Glutamatergic neuron (in vitro differentiated cells): ENCODE measurements around the gene TMEM167B. TPM values are rescaled to one million over a fixed set of nuclear protein-coding genes. Genes with fewer than 3 reads are reported as not detected.

Experiments
- DNase-seq: peaks from one replicate; pipeline ENCODE4 v3.0.0; 2022
- H3K27ac Mint-ChIP-seq: one replicate; pipeline ENCODE4 v1.8.0; 2020; ENCODE audit warnings: mild to moderate bottlenecking, mixed read lengths, inconsistent platforms; ENCODE audit not compliant: unreplicated experiment
- H3K27me3 Mint-ChIP-seq: one replicate; pipeline ENCODE4 v1.8.0; 2020; ENCODE audit warnings: mild to moderate bottlenecking, moderate library complexity, mixed read lengths, inconsistent platforms; ENCODE audit not compliant: unreplicated experiment
- H3K36me3 Mint-ChIP-seq: one replicate; pipeline ENCODE4 v1.8.0; 2020; ENCODE audit warnings: mild to moderate bottlenecking, mixed read lengths, inconsistent platforms; ENCODE audit not compliant: unreplicated experiment
- H3K4me1 Mint-ChIP-seq: one replicate; pipeline ENCODE4 v1.8.0; 2020; ENCODE audit warnings: mild to moderate bottlenecking, low read depth, mixed read lengths, inconsistent platforms; ENCODE audit not compliant: unreplicated experiment
- H3K4me3 Mint-ChIP-seq: one replicate; pipeline ENCODE4 v1.8.0; 2020; ENCODE audit warnings: mild to moderate bottlenecking, mixed read lengths, inconsistent platforms; ENCODE audit not compliant: unreplicated experiment
- H3K9me3 Mint-ChIP-seq: one replicate; pipeline ENCODE4 v1.8.0; 2020; ENCODE audit warnings: mild to moderate bottlenecking, moderate library complexity, mixed read lengths, inconsistent platforms; ENCODE audit not compliant: unreplicated experiment
- total RNA-seq: library from RNA; stranded (reverse); fragmentation: NEBNext Ultra II Directional; extraction: Animal tissue kit (Norgen Biotek cat#: 25700); gene quantifications from one replicate; pipeline ENCODE4 v1.2.1, GENCODE V29; 2021; ENCODE audit not compliant: unreplicated experiment
- TF ChIP-seq, protein P1 (sequence below): fragments of 200-600 bp; sonication (generic); IDR thresholded peaks from one replicate; pipeline ENCODE4 v1.5.0; 2021; ENCODE audit not compliant: partially characterized antibody, unreplicated experiment

TMEM167B gene
- total RNA-seq, 1 donor from 2014 or later = 30.8 TPM

DNA sequence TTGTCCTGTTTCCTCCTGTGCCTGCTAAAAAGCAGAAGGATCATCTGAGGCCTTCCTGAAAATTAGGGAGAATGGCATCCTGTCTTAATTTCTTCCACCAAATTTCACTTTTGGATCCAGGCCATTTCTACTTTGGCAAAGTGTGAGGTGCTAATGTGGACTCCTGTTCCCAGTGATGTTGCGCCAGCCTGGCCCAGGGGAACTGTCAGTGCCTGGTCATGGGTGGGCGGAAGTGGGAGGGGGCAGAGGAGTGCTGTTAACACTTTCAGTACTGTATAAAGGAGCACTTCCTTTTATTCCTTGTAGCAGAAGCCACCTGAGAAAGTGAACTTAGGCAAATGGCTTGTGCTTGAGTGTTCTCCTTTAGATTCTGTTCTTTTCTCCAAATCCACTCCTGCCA is 43.3 kb downstream of the TMEM167B start:
- H3K27ac Mint-ChIP-seq = no peak overlapping the region
- H3K27me3 Mint-ChIP-seq = peaks cover 6% of the 10 kb centered on the region
- H3K36me3 Mint-ChIP-seq = no peaks in the 10 kb centered on the region
- TF ChIP-seq, protein P1, sequence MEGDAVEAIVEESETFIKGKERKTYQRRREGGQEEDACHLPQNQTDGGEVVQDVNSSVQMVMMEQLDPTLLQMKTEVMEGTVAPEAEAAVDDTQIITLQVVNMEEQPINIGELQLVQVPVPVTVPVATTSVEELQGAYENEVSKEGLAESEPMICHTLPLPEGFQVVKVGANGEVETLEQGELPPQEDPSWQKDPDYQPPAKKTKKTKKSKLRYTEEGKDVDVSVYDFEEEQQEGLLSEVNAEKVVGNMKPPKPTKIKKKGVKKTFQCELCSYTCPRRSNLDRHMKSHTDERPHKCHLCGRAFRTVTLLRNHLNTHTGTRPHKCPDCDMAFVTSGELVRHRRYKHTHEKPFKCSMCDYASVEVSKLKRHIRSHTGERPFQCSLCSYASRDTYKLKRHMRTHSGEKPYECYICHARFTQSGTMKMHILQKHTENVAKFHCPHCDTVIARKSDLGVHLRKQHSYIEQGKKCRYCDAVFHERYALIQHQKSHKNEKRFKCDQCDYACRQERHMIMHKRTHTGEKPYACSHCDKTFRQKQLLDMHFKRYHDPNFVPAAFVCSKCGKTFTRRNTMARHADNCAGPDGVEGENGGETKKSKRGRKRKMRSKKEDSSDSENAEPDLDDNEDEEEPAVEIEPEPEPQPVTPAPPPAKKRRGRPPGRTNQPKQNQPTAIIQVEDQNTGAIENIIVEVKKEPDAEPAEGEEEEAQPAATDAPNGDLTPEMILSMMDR = no peak
- no peak overlapping the region for H3K4me3 Mint-ChIP-seq
- no peaks in the 10 kb centered on the region for H3K4me1 Mint-ChIP-seq
- H3K9me3 Mint-ChIP-seq = peaks cover 1% of the 10 kb centered on the region
- DNase-seq = no peak

DNA sequence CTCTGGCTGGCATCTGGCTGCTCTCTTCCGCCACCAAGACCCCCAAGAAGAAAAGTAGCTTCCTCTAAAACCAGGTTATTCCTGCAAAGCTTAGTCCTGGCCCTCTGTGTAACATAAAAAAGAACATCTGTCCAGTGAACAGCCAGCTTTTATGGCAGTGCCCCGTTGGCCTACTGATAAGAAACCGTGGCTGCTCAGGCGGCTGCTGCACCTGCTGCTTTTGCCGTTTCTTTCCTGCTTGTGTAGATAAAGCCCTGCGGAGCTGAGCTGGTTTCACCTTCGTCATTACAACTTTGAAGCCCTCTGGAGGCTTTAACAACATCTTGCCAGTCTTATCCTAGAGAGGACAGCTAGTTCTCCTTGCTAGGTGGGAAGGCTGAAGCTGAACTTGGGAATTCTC is 43.9 kb downstream of the TMEM167B start:
- no peak for DNase-seq
- no peaks in the 10 kb centered on the region for H3K4me1 Mint-ChIP-seq
- H3K9me3 Mint-ChIP-seq = peaks cover 1% of the 10 kb centered on the region
- TF ChIP-seq, protein P1 = no peak
- no peak overlapping the region for H3K27ac Mint-ChIP-seq
- peaks cover 6% of the 10 kb centered on the region for H3K27me3 Mint-ChIP-seq
- H3K36me3 Mint-ChIP-seq = no peaks in the 10 kb centered on the region
- H3K4me3 Mint-ChIP-seq = no peak overlapping the region

DNA sequence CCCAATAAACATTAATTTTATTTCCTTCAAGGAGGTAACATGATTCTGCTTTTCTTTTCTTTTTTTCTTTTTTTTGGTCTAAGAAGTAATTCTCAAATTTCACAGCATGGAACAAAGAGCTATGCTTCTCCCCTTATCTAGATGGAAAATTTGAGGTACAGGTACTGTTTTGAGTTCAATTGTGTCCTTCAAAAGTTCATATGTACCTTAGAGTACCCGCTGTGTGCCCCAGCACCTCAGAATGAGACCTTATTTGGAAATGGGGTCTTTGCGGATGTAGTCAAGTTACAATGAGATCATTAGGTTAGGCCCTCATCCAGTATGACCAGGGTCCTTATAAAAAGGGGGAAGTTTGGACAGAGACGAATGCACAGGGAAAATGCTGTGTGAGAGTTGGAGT is 45.4 kb downstream of the TMEM167B start:
- no peak overlapping the region for H3K4me3 Mint-ChIP-seq
- TF ChIP-seq, protein P1 = no peak
- DNase-seq = no peak
- H3K9me3 Mint-ChIP-seq = peaks cover 1% of the 10 kb centered on the region
- H3K27ac Mint-ChIP-seq = no peak overlapping the region
- H3K4me1 Mint-ChIP-seq = no peaks in the 10 kb centered on the region
- peaks cover 4% of the 10 kb centered on the region for H3K27me3 Mint-ChIP-seq
- H3K36me3 Mint-ChIP-seq = no peaks in the 10 kb centered on the region

DNA sequence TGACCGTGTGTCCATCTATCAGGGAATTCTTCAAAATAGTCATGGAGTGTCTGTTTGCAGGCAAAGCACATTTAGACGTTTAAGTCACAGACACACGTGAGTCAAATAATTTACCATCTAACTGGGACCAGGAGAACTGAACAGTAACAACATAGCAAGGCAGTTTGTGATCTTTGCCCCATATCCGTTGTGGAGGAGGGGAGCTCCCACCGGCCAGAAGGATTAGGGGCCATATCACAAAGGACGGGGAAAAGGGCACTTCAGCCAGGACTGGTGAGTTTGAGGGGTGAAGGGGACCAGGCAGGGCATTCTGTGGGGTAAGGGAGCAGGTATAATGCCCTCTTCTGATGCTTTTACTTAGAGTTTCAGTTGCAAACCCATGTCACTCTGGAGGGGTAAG is 46.2 kb downstream of the TMEM167B start:
- Mint-ChIP-seq H3K4me3 (no peak overlapping the region), H3K36me3 (no peaks in the 10 kb centered on the region), H3K9me3 (peaks cover 1% of the 10 kb centered on the region), H3K4me1 (no peaks in the 10 kb centered on the region), H3K27ac (no peak overlapping the region), H3K27me3 (peaks cover 4% of the 10 kb centered on the region)
- TF ChIP-seq, protein P1 = no peak
- no peak for DNase-seq

DNA sequence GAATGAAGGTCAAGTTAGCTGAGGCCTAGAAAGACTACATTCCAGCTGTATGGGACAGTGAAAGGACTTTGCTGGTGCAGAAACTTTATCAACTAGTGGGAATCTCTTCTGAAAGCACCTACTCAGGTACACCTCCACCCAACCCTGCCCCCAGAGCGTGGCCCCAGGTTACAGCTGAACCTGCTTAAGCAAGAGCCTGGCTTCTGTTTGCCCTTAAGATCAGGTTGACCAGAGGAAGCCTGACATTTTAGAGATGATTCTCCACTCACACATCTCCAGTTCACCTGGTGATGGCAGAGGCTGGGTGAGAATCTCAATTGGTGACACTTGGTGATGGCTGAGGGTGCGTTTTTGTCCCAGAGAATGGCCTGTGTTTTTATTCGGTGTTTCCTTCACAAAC is 47.4 kb downstream of the TMEM167B start:
- Mint-ChIP-seq H3K27ac (no peak overlapping the region), H3K9me3 (no peaks in the 10 kb centered on the region), H3K4me3 (no peak overlapping the region), H3K36me3 (no peaks in the 10 kb centered on the region), H3K27me3 (peaks cover 4% of the 10 kb centered on the region), H3K4me1 (no peaks in the 10 kb centered on the region)
- DNase-seq = no peak
- TF ChIP-seq, protein P1 = no peak
